GM18868 (cell line): ENCODE data around the gene FGF22.

Experiments
- ATAC-seq: cut with Tn5 transposase; IDR thresholded peaks from one replicate; pipeline ENCODE4 v1.9.1; 2021; ENCODE audit warnings: mild to moderate bottlenecking, moderate library complexity; ENCODE audit not compliant: unreplicated experiment

Gene FGF22

GRCh38 chr19:640606-641189, 1.0 kb downstream of the FGF22 start:
- no peak for ATAC-seq

DNA sequence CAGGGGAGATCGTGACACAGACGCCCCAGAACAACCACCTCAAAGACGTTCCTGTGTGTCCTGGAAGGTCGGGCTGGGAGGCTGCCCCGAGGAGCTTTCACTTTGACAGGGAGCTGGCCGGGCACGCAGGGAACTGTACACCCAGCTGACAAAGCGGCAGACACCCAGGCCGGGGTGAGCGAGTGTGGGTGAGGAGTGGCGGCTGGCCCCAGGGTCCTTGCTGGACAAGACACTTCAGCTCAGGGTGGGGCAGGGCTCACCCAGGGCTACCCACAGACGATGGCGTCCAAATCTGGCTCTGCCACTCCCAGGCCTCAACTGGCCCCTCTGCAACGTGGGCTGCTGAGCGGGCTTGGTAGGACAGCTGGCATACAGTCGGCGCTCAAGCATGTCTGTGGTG, 2.0 kb downstream of the FGF22 start:
- no peak for ATAC-seq

- ATAC-seq, result no peak
These were observed 3.4 kb downstream of the FGF22 start for GRCh38 chr19:642767-643727.

- ATAC-seq, result no peak
These were observed 4.1 kb downstream of the FGF22 start for GRCh38 chr19:643736-644135.

- ATAC-seq, result no peak
These were observed 4.7 kb downstream of the FGF22 start for GRCh38 chr19:644363-644762.

- ATAC-seq, result no peak
These were observed 5.1 kb downstream of the FGF22 start for GRCh38 chr19:644789-645188.

DNA sequence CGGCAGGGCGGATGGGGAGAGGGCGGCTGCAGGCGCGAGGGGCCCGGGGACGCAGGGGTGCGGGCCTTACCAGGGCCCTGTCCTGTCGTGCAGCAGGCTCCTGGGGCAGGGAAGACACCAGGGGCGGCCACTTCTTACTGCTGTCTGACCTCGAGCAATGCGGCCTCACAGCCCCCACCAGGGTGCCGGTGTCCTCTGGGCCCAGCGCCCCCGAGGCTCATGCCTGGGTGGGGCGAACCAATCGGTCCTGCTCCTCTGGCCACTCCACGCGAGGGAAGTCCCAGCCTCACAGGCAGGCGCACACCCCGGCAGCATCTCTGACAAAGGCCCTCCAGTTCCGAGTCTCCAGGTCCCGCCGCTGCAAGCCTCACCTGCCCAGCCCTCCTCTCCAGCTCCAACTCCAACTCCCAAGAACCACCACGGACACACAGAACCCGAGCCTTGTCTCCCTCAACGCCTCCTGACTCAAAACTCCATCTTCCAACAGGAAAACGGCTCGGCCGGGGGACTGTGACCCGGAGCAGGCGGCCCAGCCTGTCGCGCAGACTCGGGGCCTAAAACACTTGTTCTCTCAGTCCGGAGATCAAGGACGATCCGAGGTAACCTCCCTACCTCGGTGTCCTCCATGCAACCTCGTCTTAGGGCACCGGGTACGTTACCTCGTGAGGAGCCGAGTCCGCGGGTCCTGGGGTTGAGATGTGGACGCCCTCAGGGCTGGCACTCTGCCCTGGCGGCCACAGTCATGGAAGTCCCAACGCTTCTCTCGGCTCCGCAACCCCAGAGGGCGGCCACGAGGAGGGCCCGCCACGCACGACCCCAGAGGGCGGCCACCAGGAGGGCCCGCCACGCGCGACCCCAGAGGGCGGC, 6.5 kb downstream of the FGF22 start:
- ATAC-seq, result no peak

GRCh38 chr19:646779-647565, 7.3 kb downstream of the FGF22 start:
- no peak for ATAC-seq

- ATAC-seq, result no peak
These were observed 8.0 kb downstream of the FGF22 start for GRCh38 chr19:647566-648284.

GRCh38 chr19:648305-648704, 8.6 kb downstream of the FGF22 start:
- ATAC-seq, result no peak

GRCh38 chr19:648904-649801, 9.5 kb downstream of the FGF22 start:
- no peak for ATAC-seq

DNA sequence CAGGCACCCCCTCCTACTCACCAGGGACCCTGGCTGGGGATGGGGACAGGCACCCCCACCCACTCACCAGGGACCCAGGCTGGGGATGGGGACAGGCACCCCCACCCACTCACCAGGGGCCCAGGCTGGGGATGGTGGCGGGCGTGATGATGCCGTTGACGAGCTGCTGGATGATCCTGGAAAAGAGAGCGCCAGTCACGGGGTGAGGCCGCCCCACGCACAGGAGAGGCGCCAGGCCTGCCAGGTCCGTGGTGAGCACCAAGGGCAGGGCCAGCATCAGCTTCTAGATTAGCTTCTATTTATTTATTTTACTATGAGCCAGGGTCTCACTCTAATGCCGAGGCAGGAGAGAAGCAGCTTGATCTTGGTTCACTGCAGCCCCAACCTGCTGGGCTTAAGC, 10.4 kb downstream of the FGF22 start:
- no peak for ATAC-seq

- no peak for ATAC-seq
These were observed 11.6 kb downstream of the FGF22 start for GRCh38 chr19:651114-651818.

DNA sequence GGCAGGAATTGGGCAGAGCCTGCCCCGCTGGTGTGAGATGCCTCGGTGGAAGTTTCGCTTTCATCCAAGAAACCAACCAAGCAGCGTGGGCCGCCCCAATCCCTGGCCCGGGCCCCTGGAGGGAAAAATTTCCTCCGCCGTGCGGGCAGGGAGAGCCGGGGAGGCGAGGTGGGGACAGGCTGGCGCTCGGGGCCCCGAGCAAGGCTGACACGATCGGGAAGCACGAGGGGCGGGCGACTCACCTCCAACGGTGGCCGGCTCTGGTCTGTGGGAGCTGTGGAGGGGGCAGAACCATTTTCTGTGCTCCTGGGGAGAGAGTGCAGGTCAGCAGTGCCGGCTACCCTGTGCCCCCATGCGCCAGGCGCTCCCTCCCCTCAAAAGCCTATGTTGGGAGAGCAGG, 12.3 kb downstream of the FGF22 start:
- ATAC-seq, result no peak

DNA sequence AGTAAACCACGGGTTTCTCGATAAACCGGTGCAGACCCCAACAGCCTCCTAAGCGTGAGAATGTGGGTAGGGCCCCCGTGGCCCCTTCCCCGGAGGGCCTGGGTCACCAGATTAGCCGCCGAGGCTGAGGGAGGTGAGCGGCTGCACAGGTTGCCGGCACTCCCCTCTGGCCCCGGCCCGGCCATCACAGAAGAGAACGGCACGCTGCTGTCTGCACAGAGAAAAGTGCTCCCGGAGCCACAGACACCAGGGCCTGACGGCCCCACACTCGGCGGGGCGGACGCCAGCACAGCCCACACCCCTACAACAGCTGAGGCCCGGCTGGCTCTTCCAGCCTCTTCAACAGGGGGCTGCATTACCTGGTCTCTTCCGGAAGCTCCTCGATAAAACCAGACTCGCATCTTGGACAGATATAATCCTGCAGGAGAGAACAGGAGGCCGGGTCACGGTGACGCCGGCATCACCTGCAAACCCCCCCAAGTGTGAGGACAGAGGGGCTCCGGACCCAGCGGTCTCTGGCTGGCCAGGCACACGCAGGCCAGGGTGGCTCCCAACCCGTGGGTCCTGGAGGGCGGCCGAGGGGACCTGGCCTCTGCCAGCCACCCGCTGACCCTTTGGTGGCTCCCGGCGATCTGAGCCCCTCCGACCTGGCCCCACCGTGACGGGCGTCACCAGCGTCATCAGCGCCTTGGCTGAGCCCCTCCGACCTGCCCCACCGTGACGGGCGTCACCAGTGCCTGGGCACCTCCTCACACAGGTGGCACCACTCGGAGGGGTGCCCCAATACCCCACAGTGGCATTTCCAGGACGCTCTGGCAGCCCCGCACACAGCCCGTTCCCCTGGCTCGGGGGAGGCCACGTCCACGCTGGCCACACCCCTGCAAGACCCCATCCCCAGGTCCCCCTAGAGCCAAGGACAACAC, 13.0 kb downstream of the FGF22 start:
- no peak for ATAC-seq

GRCh38 chr19:653425-653824, 13.7 kb downstream of the FGF22 start:
- no peak for ATAC-seq

- ATAC-seq, result no peak
These were observed 16.0 kb downstream of the FGF22 start for GRCh38 chr19:655691-656090.
